LNCAP (cell line): ENCODE results near the gene ARMS2.
A peak's percentile ranks its signal among the peaks of the same experiment; 100 is the strongest.

ENCODE experiments used
- CTCF ChIP-seq: fragments of 450-650 bp; IDR thresholded peaks from 2 replicates; pipeline ENCODE4 v1.5.1; 2017; ENCODE audit warnings: mild to moderate bottlenecking

ARMS2 gene

GRCh38 chr10:122421054-122421625 is 33.3 kb upstream of the ARMS2 start:
- no peak for TF ChIP-seq CTCF

GRCh38 chr10:122421742-122422141 is 32.7 kb upstream of the ARMS2 start:
- no peak for TF ChIP-seq CTCF

DNA sequence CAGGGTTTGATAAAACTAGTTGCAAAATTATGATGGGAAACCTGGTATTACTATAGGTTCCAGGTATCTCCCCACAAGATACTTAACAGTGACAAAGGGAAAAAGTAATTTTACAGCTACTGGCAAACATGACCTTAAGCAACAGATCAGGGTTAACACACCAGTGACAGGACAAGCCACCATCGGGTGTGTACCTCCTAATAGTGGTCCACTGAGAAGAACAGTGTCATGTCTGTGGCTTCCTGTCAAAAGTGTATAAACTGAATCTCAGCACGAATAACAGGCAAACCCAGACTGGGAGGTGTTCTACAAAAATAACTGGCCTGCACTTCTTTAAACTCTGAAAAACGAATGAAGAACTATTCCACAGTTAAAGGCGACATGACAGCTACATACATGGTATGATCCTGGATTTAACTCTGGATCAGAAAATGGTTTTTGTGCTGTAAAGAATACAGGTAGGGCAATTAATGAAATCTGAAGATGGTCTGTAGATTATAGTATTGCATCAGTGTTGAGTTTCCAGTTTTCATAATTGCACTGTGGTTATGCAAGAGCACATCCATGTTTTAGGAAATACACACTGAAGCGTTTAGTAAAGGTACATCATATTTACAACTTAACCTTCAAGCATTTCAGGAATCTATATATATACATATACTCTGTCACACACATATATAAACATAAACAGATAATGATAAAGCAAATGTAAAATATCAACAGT is 32.0 kb upstream of the ARMS2 start:
- no peak for TF ChIP-seq CTCF

DNA sequence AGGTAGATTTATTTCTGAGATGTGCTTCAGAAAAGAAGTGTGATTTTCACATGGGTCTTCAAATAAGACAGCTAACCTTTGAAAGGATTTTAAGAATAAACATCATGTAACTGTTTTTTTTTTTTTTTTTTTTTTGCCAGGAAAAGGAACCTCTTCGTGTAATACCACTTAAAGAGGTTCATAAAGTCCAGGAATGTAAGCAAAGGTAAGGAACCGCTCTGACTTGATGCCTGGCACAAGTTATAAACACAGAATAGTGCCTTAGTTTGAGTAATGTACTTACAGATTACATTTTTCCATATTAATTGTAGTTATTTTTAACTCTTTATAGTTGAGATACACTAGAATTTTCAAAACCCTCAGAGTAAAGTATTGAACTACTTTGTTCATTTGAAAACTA is 30.4 kb upstream of the ARMS2 start:
- TF ChIP-seq CTCF, result no peak

DNA sequence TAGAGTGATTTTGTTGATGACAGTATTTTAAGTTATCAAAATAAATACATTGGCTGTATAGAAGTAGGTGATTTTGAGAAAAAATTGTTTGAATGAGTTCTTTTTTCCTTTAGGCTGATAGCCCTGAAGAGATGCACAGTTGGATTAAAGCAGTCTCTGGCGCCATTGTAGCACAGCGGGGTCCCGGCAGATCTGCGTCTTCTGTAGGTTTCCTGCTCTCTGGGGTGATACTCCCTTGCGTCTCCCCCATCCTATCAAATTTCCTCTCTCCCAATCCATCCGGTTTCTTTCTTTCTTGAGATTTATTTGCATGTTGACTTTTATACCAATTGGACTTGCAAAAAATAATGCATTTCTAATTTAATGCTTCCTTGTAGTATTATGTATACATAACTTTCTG is 27.6 kb upstream of the ARMS2 start:
- TF ChIP-seq CTCF, result no peak

- no peak for TF ChIP-seq CTCF
These were observed 27.2 kb upstream of the ARMS2 start for GRCh38 chr10:122427280-122427679.

GRCh38 chr10:122435212-122435827 is 19.1 kb upstream of the ARMS2 start:
- peak; percentile 62 for TF ChIP-seq CTCF
